Measurements from ENCODE around the gene ITSN2. TPM values are rescaled to one million over a fixed set of nuclear protein-coding genes. Genes with fewer than 3 reads are reported as not detected.

ITSN2 gene
- total RNA-seq, 1 donor from 2014 or later: 49.6 TPM

DNA sequence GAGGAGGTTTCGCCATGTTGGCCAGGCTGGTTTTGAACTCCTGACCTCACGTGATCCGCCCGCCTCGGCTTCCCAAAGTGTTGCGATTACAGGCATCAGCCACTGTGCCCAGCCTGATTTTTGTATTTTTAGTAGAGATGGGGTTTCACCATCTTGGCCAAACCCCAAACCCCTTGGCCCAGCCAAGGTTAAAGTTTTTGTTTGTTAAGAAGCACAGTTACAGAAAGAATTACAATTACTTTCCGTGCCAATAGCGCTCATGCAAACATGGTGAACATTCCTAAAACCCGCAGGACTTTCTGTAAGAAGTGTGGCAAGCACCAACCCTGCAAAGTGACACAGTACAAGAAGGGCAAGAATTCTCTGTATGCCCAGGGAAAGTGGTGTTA lies 26.1 kb downstream of the ITSN2 start:
- no peak for DNase-seq (ENCODE audit: low spot score)

DNA sequence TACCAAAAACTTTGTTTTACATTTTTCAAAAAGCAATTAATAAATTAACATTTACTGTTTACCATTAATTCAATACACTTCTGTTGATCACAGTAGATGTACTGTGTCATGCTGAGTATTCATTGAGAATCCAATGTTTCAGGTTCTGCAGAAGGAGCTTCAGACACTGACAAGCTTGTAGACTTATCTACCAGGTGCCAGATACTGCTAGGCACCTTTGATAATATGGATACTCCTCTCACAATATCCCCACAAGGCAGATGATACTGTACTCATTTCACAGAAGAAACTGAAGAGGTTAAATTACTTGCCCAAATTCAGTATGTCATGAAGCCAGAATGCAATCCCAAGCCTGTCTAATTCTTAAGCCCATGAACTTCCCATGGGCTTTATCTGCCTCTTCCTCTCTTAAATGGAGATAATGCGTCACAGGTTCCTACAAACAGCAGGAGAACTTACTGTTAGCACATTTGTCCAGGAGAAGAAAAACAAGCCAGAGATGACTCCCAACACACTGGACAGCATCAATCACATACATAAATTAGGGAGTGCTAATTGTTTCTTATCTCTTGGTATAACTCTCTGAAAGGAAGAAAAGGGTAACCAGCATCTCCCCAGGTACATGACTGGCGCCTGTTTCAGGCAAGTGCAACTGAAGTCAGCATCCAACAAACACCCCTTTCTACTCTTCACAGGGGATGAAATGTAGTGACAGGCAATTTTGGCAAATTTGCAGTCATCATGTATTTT lies 27.4 kb downstream of the ITSN2 start:
- no peak for DNase-seq (ENCODE audit: low spot score)

DNA sequence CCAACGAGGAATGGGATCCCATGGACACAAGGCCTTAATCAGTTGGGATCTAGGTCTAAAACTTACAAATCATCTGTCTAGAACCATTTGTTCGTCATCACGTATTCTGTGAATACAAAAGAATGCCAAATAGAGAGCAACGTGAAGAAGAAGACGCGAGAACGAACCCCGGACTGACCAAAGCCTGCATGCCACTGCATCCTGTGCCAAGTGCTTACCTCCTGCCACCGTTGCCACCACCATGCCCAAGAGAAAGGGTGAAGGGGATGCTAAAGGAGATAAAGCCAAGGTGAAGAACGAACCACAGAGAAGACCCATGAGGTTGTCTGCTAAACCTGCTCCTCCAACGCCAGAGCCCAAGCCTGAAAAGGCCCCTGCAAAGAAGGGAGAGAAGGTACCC lies 30.2 kb downstream of the ITSN2 start:
- DNase-seq (ENCODE audit: low spot score): no peak

DNA sequence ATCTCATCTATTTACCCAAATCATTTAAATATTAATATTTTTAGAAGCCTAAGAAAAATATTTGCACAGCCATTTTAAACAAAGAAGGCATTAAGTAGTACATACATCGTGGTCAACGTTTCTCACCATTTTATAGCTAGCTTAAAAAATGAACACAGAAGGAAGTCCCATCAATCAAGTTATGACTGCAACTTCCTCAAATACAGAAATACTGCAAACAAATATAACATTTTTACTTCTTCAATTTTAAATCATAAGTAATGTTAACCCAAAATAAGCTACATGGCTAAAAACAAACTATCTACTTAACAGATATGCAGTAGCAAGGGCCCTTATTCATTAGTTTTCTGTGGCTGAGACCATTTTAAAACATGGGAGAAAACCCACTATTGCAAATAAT lies 30.6 kb downstream of the ITSN2 start:
- DNase-seq (ENCODE audit: low spot score): no peak

DNA sequence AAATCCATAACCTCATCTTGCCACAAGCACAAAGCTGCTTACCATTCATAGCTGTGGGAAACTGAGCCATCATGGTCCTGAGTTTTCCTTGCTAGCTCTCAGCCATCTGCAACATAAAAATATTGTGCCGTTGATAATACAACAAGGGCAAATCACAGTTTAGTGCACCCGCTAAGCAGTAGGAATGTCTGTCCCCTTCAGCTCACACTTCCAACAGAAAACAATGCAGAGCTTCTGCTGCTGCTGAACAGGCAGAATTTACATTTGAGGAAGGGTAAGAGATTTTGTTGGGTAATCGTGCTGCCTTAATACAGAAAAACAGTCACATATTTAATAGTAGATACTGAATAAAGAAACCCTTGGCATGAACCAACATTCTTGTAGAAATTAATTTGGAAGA lies 32.3 kb downstream of the ITSN2 start:
- no peak for DNase-seq (ENCODE audit: low spot score)

DNA sequence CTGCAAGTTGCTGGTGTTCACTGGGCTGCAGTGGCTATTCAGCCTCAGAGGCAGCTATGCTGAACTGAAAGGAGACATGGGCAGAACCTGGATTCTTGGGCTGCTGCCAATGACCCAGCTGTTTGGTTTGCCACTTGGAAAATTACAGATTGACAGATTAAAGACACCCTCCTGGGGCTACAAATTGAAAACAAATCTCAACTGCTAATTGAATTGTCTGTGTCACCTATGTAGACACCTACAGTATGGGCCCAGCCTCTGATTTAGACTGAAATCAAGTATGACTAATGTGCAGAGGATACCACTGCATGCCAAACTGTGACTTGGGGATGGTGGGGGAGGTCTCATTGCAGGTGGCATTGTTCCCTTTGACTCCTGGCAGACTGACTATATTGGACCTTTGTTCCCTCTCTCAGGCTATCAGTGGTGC lies 42.8 kb downstream of the ITSN2 start:
- DNase-seq (ENCODE audit: low spot score): peak; percentile 20

DNA sequence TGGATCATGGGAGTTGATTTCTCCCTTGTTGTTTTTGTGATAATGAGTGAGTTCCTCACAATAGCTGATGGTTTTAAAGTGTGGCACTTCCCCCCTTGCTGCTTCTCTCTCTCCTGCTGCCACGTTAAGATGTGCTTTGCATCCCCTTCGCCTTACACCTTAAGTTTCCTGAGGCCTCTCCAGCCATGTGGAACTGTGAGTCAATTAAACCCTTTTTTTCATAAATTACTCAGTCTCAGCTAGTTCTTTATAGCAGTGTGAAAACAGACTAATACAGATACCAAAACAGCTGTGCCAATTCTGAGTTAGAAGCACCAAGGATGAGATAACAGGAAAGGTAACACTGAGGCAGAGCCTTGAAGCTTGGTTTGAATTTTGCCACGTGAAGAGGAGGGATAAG lies 44.7 kb downstream of the ITSN2 start:
- no peak for DNase-seq (ENCODE audit: low spot score)

DNA sequence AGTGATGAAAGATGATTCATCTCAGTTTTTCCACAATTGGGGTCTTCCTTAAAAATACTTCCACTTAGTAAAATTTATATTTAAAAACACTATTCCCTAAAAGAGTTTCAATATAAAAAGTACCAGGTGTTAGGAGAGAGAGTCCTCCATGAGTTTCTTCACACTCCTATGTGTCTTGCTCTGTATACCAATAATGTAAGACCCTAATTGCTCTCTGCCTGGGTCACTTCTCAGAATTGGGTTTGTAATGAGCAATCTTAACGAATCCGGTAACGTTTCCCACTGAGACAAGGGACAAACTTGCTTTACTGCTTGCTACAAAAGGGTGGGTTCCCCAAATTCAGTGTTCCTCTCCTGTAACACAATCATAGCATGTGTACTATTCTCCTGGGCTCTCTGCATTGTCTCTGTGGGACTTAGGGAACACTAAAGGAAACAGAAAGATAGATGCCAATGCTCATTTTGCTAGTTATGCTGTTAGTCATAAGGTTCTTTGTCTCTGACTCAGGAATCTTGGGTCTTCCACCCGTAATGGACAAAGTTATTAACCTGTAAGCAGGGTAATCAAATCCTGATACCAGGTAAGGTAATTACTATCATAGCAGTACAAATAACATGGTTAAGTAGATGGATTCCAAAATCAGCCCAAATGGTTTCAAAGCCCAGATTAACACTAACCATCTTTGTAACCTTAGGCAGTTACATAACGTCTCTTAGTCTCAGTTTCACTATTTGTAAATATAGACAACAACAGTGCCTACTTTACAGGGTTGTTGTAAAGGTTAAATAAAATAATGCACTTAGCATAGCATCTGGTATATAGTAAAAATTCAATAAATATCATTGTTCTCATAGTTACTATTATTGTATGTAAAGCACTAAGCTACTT lies 46.3 kb downstream of the ITSN2 start:
- no peak for DNase-seq (ENCODE audit: low spot score)

DNA sequence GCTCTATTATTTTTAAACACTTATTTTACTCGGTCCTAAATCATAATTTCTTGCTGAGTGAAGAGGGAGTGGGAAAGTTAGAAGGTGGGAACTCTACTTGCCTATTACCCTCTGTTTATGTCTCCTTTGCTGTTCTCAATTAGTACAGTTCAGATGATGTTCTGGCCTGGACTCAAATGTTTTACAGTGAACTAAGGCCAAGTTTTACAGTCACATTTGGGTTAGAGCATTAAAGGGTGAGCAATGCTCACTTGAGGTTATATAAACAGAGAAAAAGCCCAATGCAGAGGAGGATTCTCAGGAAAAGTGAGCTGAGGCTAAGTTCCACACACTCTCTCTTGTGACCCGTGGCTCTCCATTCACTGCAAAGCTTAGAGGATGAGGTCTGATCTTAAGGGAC lies 52.4 kb downstream of the ITSN2 start:
- DNase-seq (ENCODE audit: low spot score): no peak

DNA sequence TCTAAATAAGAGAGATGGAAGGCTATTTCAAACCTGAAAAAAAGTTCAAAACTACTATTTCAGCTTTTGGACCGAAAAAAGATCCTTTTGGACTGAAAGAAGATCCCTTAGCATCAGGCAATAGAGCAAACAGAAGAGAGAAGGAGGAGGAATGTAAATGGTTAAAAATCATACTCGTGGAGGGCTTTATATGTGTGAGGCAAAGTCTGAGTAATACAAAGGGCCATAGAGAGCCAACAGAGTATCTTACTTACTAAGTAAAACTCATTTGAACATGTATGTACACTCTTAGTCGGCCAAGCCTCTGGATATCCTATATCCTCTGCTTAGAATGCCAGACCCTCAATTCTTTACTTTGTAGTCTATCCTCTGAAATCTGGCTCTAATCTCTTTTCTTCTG lies 55.7 kb downstream of the ITSN2 start:
- no peak for DNase-seq (ENCODE audit: low spot score)

DNA sequence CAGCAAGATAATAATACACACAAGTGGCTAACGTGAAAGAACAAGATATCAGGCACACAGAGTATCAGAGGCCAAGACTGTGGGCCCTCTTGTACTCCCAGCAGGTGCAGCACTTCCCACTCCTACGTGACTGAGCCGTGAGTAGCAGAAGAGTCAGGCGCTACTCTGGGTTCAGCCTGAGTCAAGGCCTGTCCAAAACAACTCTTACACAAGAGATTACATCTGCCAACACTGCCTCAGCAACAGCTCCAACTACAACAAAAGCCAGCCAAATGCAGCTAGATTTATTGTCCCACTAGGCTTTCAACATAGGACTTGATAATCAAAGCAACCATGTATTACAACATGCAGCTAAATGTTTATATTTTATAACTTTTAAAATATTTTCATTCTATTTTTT lies 56.2 kb downstream of the ITSN2 start:
- DNase-seq (ENCODE audit: low spot score): peak; percentile 43

DNA sequence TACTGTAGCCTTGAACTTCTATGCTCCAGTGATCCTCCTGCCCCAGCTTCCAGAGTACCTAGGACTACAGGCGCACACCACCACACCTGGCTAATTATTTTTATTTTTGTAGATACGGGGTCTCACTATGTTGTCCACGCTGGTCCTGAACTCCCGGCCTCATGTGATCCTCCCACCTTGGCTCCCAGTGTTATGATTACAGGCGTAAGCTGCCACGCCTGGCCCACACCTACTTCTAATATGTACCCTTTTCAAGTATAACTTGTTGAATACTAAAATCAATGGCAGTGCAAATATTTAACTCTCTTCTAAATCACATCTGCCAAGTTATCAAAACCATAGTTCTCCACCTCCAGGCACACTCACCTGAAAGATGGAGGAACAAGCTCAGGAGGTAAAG lies 58.7 kb downstream of the ITSN2 start:
- no peak for DNase-seq (ENCODE audit: low spot score)

DNA sequence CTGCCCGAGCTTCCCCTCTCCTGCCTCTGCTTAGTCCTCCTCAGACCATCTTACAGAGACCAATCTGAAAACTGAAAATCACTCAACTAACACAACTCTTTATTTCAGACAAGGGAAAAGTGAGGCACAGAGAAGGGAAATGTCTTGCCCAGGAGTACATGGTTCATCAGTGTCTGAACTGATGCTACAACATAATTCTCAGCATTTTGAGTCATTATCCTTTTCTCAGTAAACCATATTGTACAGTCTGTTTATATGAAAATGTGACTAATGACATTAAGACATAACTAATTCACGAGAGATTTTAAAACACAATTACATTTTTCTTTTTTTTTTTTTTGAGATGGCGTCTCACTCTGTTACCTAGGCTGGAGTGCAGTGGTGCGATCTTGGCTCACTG lies 62.7 kb downstream of the ITSN2 start:
- no peak for DNase-seq (ENCODE audit: low spot score)

DNA sequence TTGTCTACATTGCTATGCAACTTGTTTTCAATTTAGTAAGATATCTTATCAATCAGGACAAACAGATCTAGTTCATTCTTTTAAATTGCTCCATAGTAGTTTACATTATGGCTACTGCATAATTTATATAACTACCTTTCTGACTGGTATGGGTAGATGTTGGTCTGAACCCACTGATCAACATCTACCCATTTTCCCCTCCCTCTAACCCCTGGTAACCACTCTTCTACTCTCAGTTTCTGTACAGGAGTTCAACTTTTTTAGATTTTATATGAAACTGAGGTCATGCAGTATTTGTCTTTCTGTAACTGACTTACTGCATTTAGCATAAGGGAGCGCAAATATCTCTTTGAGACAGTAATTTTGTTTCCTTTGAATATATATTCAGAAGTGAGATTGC lies 73.2 kb downstream of the ITSN2 start:
- no peak for DNase-seq (ENCODE audit: low spot score)

DNA sequence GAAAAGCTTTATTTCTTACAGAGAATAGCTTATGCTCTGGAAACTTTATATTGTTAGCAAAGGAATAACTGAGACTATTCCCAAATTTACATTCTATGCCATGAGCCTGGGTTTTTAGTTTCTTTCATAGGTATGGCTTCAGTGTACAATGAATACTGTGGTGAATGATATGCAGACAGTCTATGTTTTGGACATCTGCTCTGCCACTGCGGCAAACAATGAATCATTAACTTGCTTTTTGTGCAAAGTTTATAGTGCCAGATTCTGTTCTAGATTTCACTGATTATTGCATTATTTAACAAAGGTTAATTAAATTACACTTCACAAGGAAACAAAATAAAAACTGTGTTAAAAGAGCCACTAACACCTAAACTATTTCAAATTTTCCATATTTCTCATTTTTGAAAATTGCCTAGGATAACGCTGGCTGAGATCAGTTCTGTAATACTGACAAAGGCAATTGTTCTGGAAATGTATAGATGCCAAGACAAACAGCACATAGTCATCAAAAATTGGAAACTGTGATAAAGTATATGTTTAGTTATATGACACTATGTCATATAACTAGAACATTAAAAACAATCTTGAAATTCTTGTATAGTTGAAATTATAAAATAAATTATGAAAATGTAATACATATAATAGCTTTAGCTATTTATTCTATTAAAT lies 74.7 kb downstream of the ITSN2 start:
- DNase-seq (ENCODE audit: low spot score): no peak

DNA sequence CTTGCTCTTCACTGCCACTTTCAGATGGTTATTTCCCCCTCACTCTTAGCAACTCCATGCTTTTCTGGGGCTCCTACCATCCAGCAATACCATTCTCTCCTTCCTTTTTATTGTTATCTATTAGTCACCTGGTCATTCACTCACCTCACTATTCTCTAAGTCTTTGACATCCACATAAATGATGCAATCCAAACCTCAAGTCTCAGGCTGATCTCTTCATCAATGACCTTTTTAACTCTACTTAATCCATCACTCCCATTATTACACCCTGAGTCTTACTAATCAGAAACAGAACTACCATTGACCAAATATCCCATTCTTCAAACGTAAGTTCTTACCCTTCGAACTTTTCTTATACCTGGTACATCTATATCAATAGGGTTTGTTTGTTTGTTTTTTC lies 79.7 kb downstream of the ITSN2 start:
- DNase-seq (ENCODE audit: low spot score): no peak

DNA sequence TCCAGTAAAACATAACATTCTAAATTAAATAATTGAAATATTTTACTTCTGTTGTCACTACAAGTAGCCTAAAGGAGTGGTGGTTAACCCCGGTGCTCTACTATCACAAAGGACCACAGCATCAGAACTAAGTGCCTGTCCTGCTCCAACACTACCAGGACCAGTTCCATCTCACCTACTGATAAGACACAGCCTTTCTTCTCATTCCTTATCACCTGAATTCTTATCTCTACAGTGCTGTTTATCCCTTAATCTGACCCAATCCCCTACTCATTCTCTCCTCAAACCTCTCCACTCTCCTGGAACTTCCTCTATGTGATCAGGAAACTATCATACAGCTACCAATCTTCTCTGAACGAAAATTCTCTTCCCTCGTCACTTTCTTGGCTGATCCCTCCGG lies 80.2 kb downstream of the ITSN2 start:
- no peak for DNase-seq (ENCODE audit: low spot score)

DNA sequence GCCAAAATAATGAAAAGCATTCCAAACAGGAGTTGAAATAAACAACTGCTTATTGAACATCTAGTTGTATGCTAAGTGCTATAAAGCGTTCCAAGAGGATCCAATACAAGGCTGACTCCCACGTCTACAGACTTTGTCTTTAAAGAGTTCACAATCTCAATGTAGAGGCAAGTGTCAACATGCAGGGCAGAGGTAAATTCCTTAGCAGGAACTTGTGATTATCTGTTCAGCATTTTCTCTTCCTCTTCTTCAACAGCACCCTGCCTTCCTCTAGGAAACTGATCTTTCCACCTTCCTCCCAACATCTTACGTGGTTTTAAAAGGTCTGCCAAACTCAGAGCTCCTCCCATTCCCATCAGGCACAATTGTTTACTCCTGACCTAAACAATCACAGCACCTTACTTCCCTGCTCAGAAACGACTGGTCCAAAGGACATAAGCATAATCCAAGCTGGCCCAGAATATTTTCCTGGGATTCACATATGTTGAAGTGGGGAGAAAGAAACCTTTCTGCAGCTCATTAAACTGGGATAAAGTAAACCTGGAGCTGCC lies 83.9 kb downstream of the ITSN2 start:
- peak; percentile 14 for DNase-seq (ENCODE audit: low spot score)

DNA sequence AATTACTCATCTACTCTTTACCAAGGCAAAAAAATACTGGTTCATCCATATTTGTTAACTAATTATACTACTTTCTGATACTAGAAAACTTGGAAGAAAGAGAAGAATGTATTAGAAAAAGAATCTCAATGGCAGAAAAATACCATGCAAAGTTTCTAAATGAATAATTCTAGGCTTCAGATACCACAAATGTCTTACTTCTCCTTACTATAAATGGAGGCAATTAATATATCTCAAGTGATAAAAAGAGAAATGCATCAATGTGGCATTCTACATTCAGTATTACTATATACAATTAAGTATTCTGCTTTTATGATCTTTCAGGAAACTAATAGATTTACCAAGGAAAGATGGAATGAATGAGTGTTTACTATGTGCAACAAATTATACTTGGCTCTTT lies 85.5 kb downstream of the ITSN2 start:
- no peak for DNase-seq (ENCODE audit: low spot score)

DNA sequence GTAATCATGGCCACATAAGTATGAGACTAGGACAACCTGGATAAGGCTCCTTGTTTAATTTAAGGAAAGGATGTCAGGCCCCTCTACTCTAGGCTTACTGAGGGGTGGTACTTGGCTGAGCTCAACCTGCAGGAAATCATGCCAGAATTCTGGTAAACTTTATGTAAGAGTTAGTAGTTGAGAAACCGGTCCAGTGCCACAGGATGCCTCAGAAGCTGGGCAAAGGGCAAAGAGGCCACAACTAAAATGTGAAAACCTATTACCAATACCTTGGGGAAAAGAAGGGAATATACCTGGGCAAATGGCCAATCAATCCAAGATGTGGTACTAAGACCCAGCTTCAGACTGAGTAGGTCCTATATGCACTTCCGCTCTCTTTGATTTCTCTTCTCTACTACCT lies 86.7 kb downstream of the ITSN2 start:
- DNase-seq (ENCODE audit: low spot score): no peak

DNA sequence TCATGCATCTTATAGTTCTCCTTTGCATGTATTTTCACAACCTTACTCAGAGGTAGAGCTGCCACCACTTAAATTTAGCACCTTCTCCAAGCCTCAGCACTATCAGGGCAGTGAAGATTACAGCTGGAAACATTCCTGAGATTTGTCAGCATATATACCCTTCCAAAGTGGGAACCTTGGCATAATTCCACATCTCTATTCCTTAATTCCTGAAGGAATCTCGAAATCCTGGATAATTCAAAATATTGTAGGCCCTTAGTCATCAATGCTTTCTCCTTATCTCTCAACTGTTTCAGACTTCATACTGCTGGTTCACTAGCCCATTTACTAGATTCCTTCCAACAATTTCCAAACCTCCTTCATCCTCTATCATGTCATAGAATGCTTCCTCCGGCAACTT lies 87.4 kb downstream of the ITSN2 start:
- no peak for DNase-seq (ENCODE audit: low spot score)

DNA sequence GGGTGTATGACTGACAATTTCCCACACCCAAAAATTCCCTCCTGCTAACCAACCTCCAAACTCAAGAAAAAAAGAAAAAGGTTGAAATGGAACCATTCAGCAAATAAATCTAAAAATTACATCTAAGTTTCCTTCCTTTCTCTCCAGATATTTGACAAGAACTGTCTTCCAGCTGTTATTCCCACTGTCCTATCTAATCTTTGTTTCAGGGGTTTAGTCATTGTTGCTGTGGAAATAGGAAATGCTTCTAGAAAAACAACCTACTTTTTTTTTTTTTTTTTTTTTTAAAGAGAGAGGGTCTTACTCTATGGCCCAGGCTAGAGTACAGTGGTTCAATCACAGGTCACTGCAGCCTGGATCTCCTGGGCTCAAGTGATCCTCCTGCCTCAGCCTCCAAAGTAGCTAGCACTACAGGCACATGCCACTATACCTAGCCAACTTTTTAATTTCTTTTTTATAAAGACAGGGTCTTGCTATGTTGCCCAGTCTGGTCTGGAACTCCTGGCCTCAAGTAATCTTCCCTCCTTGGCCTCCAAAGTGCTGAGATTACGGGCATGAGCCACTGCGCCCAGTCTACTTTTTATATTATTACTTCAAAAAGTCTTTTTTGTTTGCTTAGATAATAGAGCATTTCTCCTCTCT lies 88.1 kb downstream of the ITSN2 start:
- DNase-seq (ENCODE audit: low spot score): no peak
